ENCODE results near the gene NCK2.

GRCh38 chr2:105747991-105748390 lies 3.3 kb downstream of the NCK2 start:
- TF ChIP-seq POLR2A (IDR thresholded peaks at IDR 0.05), result no peak
- no peak for TF ChIP-seq CTCF (IDR thresholded peaks at IDR 0.05)

All from thyroid gland (tissue), 4 donors.